GM11168 (cell line): Measurements from ENCODE around the gene ERGIC1.
"Not testable (repeated sequence)": the region's sequence is repeated elsewhere in the genome, so short reads cannot be mapped to it uniquely, and the experiment has no call there.

ENCODE experiments used
- in situ Hi-C: fragments of 300-500 bp; cut with MboI; formaldehyde crosslinking; loops from one replicate; pipeline ENCODE4 v1.12.0; 2022; ENCODE audit warnings: low sequenced_read_pairs; ENCODE audit not compliant: unreplicated experiment

ERGIC1 gene

DNA sequence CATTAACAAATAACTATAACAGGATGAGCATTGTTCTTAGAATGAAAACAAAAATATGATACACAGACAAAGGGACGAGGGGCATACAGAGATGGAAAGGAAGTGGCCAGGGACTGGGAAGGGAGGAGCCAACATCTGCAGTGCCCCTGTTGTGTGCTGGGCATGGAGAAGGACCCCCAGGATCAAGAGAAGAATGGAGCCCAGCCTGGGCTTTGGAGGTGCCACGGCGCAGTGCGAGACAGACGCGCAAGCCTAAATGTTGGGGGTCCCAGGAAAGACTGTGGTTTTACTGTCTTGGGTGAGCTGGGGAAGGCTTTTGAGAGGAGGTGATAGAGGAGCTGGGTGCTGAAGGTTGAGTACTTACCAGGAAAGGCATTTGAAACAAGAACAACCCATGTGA lies 34.6 kb upstream of the ERGIC1 start:
- in situ Hi-C loops: no loop called here

DNA sequence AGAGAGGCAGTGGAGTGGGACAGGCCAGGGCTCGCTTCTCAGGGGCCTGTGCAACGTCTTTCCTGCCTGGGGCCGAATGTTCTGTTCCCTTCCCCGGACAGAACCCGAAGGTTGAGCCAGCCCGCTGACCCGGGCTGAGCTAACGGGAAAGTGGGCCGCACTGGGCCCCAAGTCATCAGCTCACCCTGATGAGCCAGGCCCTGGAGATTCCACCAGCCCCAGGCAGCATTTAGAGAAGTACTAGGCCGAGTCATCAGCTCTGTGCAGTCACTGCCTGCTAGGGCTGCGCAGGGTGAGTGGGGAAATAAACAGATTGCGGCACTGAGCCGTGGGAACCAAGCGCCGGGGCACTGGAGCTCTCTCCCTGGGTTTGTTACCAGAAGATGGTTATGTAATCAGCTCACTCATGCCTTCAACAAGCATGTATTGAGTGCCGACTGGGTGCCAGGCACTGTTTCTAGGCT lies 33.9 kb upstream of the ERGIC1 start:
- in situ Hi-C loops: no loop called here

DNA sequence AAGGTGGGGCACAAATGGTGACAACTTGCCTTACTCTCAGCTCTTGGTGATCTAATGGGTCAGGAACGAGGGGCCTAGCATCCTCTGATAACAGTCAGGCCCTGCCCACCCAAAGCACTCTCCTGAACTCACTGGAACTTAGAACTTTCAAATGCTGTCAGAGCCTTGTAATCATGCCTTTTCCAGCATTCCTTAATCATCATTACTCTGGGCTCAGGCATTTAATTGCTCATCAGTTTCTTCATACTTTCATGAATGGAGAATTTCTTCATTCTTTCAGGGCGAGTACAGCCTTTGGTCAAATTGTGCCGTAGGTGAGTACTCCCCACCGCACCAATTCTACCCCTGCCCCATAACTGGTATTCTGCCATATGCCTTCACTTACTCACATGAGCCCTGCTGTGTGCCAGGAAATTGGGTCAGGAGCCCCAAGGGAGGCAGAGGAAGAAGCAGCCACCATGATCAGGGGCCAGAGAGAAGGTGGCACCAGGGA lies 32.8 kb upstream of the ERGIC1 start:
- in situ Hi-C loops: no loop called here

DNA sequence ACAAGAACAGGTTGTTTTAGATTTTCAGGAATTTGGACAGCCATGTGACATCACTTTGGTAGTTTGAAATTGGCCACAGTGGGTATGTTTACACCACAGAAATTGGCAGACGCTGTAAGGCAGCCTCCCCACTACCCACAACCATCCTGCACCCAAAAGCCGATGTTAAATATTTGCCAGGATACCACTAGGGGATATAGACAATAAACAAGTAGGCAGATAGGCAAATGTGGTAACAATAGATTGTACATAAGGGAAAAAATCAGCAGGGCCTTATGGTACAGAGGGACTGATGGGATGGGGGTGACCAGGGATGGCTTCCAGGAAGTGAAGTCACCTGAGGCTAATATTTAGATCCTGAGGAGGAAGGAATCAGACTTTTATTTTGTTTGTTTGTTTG lies 31.9 kb upstream of the ERGIC1 start:
- in situ Hi-C loops: no loop called here

DNA sequence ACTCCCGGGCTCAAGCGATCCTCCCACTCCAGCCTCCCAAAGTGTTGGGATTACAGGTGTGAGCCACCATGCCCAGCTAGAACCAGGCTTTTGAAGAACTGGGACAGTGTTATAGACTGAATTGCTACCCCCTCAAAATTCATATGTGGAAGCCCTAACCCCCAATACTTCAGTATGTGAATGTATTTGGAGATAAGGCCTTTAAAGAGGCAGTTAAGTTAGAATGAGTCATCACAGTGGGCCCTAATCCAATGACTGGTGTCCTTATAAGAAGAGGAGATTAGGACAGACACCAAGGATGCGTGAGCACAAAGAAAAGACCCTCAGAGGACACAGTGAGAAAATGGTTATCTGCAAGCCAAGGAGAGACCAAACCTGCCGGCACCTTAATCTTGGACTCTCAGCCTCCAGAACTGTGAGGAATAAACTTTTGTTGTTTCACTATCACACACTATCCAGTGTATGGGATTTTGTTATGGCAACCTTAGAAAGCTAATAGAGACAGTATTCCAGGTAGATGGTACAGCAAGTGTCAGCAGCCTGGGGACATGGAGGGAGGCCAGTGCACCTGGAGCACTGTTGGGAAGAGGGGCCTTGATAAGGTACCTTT lies 31.4 kb upstream of the ERGIC1 start:
- in situ Hi-C loops: no loop called here

DNA sequence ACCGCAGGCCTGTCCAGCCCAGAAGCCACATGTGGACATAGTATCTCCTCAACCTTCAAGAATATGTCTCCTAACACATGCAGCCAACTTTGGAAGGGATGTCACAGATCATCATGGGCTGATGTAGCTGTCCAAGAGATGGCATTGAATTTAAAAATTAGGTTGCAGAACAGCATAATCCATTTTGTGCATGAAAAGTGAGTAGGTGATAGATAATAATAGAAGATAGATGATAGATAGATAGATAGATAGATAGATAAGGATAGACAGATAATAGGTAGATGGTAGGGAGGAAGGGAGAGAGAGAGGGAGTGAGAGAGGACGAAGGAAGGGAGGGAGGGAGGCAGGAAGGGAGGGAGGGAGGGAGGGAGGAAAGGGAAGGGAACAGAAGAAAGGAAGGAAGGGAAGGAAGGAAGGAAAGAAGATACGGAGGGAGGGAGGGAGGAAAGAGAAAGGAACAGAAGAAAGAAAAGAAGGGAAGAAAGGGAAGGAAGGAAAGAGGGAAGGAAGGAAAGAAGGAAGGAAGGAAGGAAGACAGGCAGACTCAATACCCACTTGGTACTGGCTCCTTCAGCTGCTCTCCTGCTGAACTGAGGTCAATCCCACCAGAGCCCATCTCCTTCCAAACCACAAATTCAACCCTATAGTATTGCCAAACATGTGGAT lies 28.9 kb upstream of the ERGIC1 start:
- in situ Hi-C loops: no loop called here

DNA sequence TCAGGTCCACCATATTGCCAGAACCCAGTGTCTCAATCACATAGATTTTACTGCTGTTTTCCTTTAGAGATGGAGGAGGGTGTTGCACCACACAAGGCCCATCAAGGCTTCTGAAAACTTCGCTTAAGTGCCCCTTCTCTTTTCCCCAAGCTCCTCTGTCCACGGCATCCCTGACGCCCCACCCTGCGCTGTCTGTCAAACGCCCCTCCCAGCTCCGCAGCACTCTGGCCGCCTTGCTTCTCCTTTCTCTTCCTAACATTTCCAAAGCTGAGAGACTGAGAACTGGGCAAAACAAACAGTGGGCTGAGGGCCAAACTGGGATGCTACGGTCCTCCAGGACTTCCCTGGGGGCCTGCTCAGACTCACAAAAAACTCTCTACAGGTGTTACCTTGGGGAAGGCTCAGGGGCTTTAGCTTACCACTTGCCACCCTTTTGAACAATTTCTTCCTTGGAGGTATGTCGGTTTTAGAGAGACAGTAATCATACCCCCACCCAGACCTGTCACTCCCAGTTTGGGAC lies 28.3 kb upstream of the ERGIC1 start:
- in situ Hi-C loops: no loop called here

DNA sequence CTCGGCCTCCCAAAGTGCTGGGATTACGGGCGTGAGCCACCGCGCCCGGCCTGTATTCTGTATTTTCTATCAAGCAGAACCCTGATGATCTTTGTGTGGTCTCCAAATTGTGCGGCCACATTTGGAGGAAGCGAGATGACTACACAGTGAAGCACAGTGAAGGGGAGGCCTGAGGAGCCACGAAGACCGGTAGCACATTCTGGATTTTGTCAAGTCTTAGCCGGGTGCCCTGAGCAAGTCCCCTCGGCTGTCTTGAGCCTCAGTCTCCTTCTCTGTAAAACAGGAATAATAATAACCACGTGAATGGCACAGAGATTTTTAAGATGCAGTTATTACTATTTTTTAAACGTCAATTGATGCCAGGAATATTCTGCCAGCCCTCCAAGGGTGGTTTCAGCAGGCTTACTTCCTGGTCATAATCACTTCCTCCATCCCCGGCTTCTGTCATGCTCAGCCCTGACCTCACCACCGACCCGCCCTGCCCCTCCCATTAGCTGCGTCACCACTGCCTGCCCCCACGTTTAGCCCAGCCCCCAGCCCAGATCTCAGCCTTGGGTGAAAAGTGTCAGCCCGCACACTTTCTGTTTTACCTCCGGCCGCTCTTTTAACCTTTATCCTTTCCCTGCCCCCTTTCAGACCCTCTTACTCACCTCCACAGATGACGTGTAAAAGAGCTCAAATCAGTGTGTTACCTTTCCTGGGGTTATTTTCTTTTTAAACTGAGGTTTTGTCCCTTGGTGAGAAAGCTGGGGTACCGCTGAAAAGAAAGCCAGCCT lies 27.0 kb upstream of the ERGIC1 start:
- in situ Hi-C loops: no loop called here

DNA sequence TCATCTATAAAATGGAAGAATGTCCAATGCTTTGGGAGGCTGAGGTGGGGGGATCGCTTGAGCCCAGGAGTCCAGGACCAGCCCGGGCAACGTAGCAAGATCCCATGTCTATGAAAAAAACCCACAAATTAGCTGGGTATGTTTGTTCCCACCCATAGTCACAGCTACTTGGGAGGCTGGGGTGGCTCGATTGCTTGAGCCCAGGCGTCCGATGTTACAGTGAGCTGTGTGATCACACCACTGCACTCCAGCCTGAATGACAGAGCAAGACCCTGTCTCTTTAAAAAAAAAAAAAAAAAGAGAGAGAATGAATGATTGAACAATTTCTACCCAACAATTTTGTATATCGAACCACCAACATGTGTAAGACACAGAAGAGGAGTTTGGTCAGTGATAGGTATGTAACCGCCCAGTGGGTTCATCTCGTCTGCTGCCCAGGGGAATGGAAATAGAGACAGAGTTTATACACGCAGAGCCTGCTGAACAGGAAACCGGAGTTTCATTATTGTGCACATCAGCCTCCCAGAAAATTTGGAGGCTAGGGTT lies 26.2 kb upstream of the ERGIC1 start:
- in situ Hi-C loops: no loop called here

DNA sequence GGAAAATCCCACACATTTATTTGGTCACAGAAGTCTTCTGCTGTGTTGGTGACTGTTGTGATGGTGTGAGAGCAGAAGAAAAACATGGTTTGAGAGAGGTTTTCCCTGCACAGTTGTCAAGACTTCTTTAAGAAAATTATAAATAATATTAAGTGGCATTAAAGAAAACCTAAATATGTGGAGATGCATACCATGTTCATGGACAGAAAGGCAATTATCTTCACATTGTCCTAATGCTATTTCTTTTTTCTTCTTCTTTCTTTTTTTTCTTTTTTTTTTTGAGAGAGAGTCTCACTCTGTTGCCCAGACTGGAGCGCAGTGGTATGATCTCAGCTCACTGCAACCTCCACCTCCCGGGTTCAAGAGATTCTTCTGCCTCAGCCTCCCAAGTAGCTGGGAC lies 24.3 kb upstream of the ERGIC1 start:
- in situ Hi-C loops: no loop called here

DNA sequence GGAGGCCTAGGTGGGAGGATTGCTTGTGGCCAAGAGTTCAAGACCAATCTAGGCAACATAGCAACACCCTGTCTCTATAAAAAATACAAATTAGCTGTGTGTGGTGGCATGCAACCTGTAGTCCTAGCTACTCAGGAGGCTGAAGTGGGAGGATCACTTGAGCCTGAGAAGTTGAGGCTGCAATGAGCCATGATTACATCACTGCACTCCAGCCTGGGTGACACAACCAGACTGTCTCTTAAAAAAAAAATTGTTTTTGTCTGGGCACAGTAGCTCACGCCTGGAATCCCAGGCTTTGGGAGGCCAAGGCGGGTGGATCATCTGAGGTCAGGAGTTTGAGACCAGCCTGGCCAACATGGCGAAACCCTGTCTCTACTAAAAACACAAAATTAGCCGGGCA lies 23.1 kb upstream of the ERGIC1 start:
- in situ Hi-C loops: not testable (repeated sequence)

DNA sequence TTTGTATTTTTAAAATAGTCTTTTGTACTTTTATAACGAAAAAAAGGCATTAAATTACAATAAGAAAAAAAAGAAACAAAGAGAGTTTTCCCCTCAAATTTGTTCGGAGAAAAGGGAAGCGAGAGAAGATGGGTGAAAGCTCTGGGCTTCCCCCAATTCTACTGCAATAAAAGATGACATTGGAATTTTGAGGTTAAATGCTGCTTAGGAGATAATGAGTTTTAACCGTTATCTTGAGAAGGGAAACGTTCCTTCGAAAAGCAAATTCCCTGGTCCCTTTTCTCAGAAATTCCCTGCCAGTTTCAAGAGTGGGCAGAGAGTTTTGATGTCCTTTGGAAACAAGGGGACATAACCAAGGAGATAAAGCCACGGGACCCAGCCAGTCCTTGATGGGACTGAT lies 18.4 kb upstream of the ERGIC1 start:
- in situ Hi-C loops: no loop called here

DNA sequence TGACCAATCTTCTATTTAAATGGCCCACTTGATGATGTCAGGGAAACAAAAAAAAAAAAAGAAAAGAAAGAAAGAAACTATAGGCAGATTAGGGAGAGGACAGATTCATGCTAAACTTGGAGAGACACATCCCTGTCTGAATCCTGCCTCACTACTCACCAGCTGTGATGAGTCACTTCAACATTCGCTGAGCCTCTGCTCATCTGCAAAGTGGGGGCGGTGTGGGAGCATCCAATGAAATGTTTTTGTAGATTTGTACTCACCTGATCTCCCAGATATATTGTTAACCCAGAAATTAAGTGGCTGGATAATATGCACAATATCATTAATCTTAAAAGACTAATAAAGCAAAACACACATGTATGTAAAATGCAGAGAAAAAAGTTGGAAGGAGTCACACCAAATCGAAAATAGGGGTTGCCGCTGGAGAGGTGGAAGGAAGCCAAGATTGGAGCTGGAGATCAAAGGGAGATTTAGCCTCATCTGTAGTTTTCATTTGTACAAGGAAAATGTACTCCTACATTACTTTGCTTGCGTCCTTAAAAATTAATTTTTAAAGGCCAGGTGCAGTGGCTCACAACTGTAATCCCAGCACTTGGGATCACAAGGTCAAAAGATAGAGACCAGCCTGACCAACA lies 17.0 kb upstream of the ERGIC1 start:
- in situ Hi-C loops: no loop called here

DNA sequence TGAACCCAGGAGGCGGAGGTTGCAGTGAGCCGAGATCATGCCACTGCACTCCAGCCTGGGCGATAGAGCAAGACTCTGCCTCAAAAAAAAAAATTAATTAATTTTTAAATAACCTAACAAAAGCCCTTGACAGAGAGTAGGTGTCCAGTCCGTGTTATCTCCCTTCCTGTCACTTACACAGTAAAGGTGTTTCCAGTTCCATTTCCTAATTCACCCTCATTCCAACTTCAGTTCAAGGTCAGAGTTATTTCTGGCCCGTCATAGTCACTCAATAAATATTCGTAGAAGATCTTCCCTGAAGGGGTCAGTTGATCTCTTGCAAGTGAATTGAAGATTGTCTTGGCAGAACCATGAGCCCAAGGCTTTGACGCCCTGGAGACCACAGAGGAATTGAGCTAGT lies 16.4 kb upstream of the ERGIC1 start:
- in situ Hi-C loops: no loop called here

DNA sequence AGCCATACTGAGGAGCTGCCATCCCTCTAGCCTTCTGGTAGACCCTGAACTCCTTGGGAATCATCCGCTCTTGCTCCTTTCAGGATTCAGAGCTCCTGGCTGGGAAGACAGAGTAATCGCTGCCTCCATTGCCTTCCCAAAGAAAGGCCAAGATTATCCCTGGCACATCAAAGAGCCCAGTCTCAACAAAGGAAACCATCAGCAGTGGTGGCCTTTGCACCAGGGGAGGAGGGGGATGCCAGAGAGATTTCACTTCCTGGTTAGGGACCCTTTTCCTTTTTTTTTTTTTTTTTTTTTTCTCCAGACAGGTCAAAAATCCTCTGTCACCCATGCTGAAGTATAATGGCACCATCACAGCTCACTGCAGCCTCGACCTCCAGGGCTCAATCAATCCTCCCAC lies 16.0 kb upstream of the ERGIC1 start:
- in situ Hi-C loops: no loop called here

DNA sequence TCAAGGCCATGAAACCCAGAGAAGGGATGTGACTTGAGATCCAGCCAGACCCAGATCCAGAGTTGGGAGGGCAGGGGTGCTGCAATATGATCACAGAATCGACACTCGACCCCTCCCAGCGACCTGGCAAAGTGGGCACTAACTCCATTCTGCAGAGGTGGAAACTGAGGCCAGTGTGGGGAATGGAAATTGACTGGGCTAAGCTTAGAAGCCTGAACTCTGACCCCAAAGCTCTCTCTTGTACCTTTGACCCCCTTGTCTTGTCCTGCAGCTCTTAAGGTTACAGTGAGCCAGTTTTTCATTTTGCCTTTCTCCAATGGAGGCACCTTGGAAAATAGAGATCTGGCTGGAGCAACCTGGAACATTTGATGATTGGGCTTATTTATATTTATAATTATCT lies 14.5 kb upstream of the ERGIC1 start:
- in situ Hi-C loops: no loop called here

DNA sequence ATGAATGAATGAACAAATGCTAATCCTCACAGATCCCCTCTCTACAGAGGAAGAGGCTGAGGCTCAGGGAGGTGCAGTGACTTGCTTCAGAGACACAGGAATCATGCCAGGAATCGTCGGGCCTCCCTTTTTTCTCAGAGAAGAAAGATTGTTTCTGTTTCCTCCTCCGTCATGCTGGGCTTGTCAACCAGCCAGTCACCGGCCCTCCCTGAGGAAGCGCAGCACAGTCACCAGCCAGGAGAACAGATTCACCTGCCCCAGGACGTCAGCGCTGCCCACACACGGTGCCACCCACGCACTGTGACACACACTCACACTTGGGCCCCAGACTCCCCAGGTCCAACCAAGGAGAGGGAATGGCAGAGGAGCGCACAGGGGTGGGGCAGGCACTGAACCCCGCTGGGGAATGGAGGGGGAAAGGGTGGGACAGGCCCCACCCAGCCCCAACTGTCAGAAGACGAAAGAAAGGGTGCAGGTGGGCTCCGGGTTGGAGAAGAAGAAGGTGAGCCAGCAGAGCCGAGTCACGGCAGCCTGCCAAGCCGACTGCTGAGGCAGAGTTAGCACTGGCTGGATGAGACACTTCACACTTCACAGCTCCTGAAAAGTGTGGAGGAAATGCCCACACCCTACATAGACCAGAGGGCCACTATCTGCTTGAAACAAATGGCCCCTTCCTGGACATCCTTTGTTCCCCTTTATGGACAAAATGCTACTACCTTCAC lies 13.8 kb upstream of the ERGIC1 start:
- in situ Hi-C loops: no loop called here

DNA sequence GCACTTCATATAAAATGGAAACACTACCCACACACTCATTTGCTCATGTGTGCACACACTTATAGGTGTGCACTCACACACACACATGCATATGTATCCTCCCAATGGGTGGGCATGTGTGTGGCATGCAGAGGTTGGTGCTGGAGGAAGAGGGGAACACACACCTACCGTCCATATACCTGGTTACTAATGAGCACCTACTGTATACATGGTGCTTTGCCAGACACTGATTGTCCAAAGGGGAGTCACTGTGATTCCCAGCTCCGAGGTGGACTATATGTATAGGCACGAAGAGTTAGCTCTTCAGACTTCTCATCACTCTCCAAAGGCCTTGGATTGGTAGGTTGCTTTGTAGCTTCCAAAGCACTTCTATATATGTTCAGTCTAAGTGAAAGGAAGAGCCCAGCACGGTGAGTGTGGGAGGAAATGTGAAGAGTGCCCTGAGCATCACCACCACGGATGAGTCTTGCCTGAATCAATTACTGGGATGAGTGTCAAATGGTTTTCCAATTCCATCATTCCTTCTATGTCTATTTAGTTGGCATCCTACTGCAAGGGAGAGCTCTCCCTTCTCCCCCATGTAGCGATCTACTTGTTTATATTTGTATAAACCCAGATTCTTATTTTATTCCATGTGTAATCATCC lies 12.6 kb upstream of the ERGIC1 start:
- in situ Hi-C loops: no loop called here

DNA sequence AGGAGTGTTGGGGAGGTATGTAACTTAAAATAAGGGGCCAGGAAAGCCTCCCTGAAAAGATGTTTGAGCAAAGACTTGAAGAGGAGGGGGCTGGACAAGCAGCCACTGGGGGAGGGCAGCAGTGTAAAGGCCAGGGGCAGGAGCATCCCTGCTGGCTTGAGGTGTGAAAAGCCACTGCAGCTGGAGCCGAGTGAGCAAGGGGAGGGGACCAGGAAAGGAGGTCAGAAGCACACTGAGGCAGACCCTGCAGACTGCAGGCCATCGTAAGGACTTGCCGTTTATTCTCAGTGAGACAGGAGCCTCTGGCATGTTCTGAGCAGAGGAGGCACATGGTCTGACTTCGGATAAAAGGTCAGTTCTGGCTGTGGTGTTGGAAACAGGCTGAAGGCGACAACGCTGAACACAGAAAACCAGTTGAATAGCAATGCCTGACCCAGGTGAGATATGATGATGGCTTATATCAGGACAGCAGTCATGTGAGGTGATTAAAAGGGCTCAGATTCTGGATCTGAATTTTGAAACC lies 10.2 kb upstream of the ERGIC1 start:
- in situ Hi-C loops: no loop called here
